B cell (primary cell): Measurements from ENCODE around the gene ADGRB2. TPM values are rescaled to one million over a fixed set of nuclear protein-coding genes. Genes with fewer than 3 reads are reported as not detected.

Source experiments
- ATAC-seq: fragments of 200-7000 bp; cut with Tn5 transposase; one replicate; pipeline ENCODE4 v1.10.0; 2021; ENCODE audit warnings: low read depth, mild to moderate bottlenecking, moderate number of reproducible peaks, moderate library complexity
- CTCF ChIA-PET: fragments of 350-600 bp; sonication (Branson Sonifier 250); formaldehyde crosslinking; loops from one replicate; lab custom pipeline; 2021; ENCODE audit warnings: antibody characterized with exemption, inconsistent platforms; lab: Charles Lee
- POLR2A ChIA-PET: fragments of 350-600 bp; sonication (Branson Sonifier 250); formaldehyde crosslinking; loops from one replicate; lab custom pipeline; 2021; ENCODE audit warnings: antibody characterized with exemption; lab: Charles Lee
- DNase-seq: peaks from one replicate; pipeline ENCODE4 v3.0.0; 2013
- H2AFZ ChIP-seq: 2 replicates; pipeline ENCODE4 v1.6.1; 2012; ENCODE audit warnings: mild to moderate bottlenecking, low read depth, low read length; ENCODE audit not compliant: insufficient read depth, poor library complexity, severe bottlenecking
- H3K27ac ChIP-seq, 2 donors: 1 replicate in 1 of 2; 2 replicates in 1 of 2; pipeline ENCODE4 v1.5.1; 2012 to 2013; ENCODE audit warnings: low read length in 2 of 2, mild to moderate bottlenecking in 2 of 2, moderate library complexity in 1 of 2
- H3K27me3 ChIP-seq, 4 experiments: fragments of 200-600 bp in 1 of 4; sonication (generic) in 1 of 4; replicated peaks in 1 of 4; 1 replicate in 2 of 4; 2 replicates in 2 of 4; pipeline versions ENCODE4 v1.6.1 to v1.7.0; 2013 to 2016; ENCODE audit warnings: low read length in 3 of 4, mild to moderate bottlenecking in 2 of 4, mixed read lengths in 1 of 4, moderate library complexity in 1 of 4; ENCODE audit not compliant: insufficient read depth in 4 of 4, control insufficient read depth in 3 of 4; ENCODE audit errors: control extremely low read depth in 1 of 4
- H3K36me3 ChIP-seq, 2 experiments: replicated peaks in 1 of 2; 1 replicate in 1 of 2; 2 replicates in 1 of 2; pipeline versions ENCODE4 v1.6.1 to v1.7.1; 2013; ENCODE audit warnings: low read length in 1 of 2; ENCODE audit not compliant: insufficient read depth in 2 of 2, control insufficient read depth in 1 of 2; ENCODE audit errors: control extremely low read depth in 1 of 2, extremely low read depth in 1 of 2
- H3K4me1 ChIP-seq, 2 donors: fragments of 200-600 bp in 1 of 2; sonication (generic) in 1 of 2; 1 replicate in 1 of 2; 2 replicates in 1 of 2; pipeline versions ENCODE4 v1.5.1 to v1.6.1; 2013 to 2017; ENCODE audit warnings: low read length in 2 of 2; ENCODE audit not compliant: control insufficient read depth in 2 of 2, insufficient read depth in 2 of 2
- H3K4me2 ChIP-seq: replicated peaks from 2 replicates; pipeline ENCODE3; 2012; ENCODE audit warnings: mild to moderate bottlenecking, low read depth, low read length; ENCODE audit not compliant: poor library complexity, severe bottlenecking
- H3K4me3 ChIP-seq, 5 experiments: fragments of 200-600 bp in 1 of 5; sonication (generic) in 1 of 5; 1 replicate in 3 of 5; 2 replicates in 2 of 5; pipeline versions ENCODE4 v1.5.1 to v1.7.0; 2011 to 2016; ENCODE audit warnings: low read length in 4 of 5, mild to moderate bottlenecking in 4 of 5, low read depth in 2 of 5, control low read depth in 1 of 5, moderate library complexity in 1 of 5; ENCODE audit not compliant: insufficient read depth in 1 of 5; ENCODE audit errors: control extremely low read depth in 1 of 5, extremely low read depth in 1 of 5
- H3K79me2 ChIP-seq: fragments of 200-600 bp; sonication (generic); one replicate; pipeline ENCODE4 v1.6.0; 2016; ENCODE audit warnings: low read length; ENCODE audit not compliant: control insufficient read depth, insufficient read depth
- H3K9ac ChIP-seq: fragments of 200-600 bp; sonication (generic); 2 replicates; pipeline ENCODE4 v1.6.1; 2017; ENCODE audit warnings: mild to moderate bottlenecking, low read length, moderate library complexity
- H3K9me3 ChIP-seq, 3 donors: one replicate each; pipeline versions ENCODE4 v1.6.1 to v1.7.1; 2013; ENCODE audit warnings: low read length in 2 of 3; ENCODE audit not compliant: control insufficient read depth in 2 of 3, insufficient read depth in 1 of 3; ENCODE audit errors: control extremely low read depth in 1 of 3
- H4K20me1 ChIP-seq: 2 replicates; pipeline ENCODE4 v1.6.0; 2012; ENCODE audit warnings: mild to moderate bottlenecking, low read length; ENCODE audit not compliant: insufficient read depth, control insufficient read depth, poor library complexity, severe bottlenecking
- H3K27ac Mint-ChIP-seq: one replicate; pipeline ENCODE4 v1.8.0; 2021; ENCODE audit warnings: mixed read lengths
- H3K27me3 Mint-ChIP-seq: one replicate; pipeline ENCODE4 v1.8.0; 2021; ENCODE audit warnings: mixed read lengths
- H3K4me1 Mint-ChIP-seq: one replicate; pipeline ENCODE4 v1.8.0; 2021; ENCODE audit warnings: mixed read lengths
- H3K4me3 Mint-ChIP-seq: one replicate; pipeline ENCODE4 v1.8.0; 2021; ENCODE audit warnings: mixed read lengths
- H3K9me3 Mint-ChIP-seq: one replicate; pipeline ENCODE4 v1.8.0; 2022; ENCODE audit warnings: mixed read lengths; ENCODE audit not compliant: insufficient read depth
- EZH2 ChIP-seq: IDR thresholded peaks from 2 replicates; pipeline ENCODE4 v1.6.1; 2012; ENCODE audit warnings: borderline replicate concordance, low read depth, mild to moderate bottlenecking, moderate library complexity, low read length; ENCODE audit not compliant: insufficient read depth, poor library complexity, severe bottlenecking
- WGBS: methylation state at CpG from one replicate; pipeline ENCODE4 v1.1.5; 2013; ENCODE audit warnings: missing lambda C conversion rate; ENCODE audit not compliant: insufficient coverage; 5-methylcytosine and 5-hydroxymethylcytosine counted together
- intact Hi-C: fragments of 100-400 bp; cut with micrococcal nuclease; formaldehyde crosslinking; loops from one replicate; pipeline ENCODE4 v1.10.0; 2022
- polyA plus RNA-seq: library from polyadenylated mRNA; depleted of rRNA; stranded (reverse); fragments of >200 nt; gene quantifications from 2 replicates; pipeline ENCODE4 v1.2.3, GENCODE V29; 2012
- total RNA-seq, 2 donors: library from RNA; stranded (reverse); fragments of 120-200 nt in 1 of 2; gene quantifications; 1 replicate in 1 of 2; 2 replicates in 1 of 2; pipeline versions ENCODE4 v1.2.3 to v1.2.4, GENCODE V29; 2013 to 2022
- TF ChIP-seq, protein P1 (sequence below): fragments of 200-600 bp; IDR thresholded peaks from one replicate; pipeline ENCODE4 v1.8.0; 2022; ENCODE audit warnings: antibody characterized with exemption, mild to moderate bottlenecking

Gene ADGRB2
- total and polyA plus RNA-seq, 2 donors (not counting 1 experiment from before 2014, with no cell fraction given), result 1.9 to 2.7 TPM

DNA sequence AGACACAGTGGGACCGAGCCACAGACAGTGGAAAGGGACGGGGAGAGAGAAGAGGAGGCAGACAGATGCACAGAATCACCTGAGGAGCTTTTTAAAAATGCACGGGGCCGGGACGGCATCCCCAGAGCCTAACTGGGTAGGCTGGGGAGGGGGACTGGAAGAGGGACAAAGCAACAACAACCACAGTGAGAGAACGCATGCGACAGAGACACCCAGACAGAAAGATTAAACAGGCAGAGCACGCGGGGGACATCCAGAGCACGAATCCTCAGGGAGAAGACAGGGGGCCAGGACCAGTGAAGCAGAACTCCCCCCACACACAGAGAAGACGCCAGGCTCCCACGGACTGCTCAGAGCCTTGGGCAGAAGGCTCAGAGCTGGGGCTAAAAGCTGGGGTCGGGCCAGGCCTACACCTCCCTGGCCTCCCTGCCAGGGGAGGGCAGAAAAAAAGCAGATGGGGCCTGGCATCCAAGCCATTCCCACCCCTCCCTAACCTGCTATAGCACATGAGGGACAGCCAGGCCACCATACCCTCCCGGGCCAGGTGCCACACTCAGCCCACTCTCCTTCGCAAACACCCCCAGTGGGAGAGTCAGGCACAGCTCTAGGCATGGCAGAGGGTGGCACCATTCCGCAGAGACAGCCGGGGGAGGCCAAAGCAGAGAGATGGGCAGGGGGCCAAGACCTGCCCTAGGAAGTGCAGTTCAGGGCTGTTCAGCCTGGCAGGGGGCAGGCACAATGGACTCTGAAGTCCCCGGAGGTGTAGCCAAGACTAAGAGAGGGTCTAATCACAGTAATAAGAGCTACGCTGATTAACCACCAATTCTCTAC, 30.5 kb downstream of the ADGRB2 start:
- intact Hi-C loops, result no loop called here
- Histone ChIP-seq H3K27ac (no peak overlapping the region), H3K27me3 (no peaks in the 10 kb centered on the region), H3K36me3 (no peaks in the 10 kb centered on the region), H2AFZ (no peak overlapping the region), H3K79me2 (no peaks in the 10 kb centered on the region), H3K4me2 (no peak overlapping the region), H3K9me3 (no peaks in the 10 kb centered on the region), H3K4me3 (no peak overlapping the region), H4K20me1 (no peaks in the 10 kb centered on the region), H3K4me1 (no peaks in the 10 kb centered on the region), H3K9ac (no peak overlapping the region)
- Mint-ChIP-seq H3K9me3 (no peaks in the 10 kb centered on the region), H3K4me3 (no peak overlapping the region), H3K27ac (no peak overlapping the region), H3K4me1 (peaks cover 8% of the 10 kb centered on the region), H3K27me3 (peaks cover 3% of the 10 kb centered on the region)
- TF ChIP-seq EZH2, result no peak
- TF ChIP-seq, protein P1, sequence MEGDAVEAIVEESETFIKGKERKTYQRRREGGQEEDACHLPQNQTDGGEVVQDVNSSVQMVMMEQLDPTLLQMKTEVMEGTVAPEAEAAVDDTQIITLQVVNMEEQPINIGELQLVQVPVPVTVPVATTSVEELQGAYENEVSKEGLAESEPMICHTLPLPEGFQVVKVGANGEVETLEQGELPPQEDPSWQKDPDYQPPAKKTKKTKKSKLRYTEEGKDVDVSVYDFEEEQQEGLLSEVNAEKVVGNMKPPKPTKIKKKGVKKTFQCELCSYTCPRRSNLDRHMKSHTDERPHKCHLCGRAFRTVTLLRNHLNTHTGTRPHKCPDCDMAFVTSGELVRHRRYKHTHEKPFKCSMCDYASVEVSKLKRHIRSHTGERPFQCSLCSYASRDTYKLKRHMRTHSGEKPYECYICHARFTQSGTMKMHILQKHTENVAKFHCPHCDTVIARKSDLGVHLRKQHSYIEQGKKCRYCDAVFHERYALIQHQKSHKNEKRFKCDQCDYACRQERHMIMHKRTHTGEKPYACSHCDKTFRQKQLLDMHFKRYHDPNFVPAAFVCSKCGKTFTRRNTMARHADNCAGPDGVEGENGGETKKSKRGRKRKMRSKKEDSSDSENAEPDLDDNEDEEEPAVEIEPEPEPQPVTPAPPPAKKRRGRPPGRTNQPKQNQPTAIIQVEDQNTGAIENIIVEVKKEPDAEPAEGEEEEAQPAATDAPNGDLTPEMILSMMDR, result no peak
- no peak for ATAC-seq
- no peak for DNase-seq
- WGBS, result 93% methylated on average over 14 of the region's 19 CpGs
- ChIA-PET POLR2A (no interaction called here), CTCF (no interaction called here)

DNA sequence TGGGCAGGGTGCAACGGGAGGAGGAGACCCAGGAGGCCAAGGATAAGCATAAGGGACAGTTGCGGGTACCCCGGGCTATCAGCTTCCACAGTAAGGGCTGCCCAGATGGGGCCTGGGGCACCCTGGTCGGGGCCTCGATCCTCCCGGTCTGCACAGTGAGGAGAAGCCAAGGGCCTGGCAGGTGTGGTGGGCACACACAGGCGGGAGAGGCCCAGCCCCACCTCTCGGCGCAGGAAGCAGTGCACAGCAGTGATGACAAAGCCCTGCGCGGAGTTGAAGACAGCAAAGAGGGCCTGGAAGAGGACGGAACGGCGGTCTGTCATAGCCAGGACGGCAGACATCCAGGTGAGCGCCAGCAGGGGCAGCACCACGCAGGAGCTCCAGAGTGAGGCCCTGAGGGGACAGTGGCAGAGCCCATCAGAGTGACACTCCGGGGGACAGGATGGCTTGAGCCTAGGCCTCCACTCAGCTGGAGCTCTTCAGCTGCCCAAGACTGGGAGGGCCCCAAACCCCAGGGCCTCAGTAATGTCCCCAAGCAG, 31.3 kb downstream of the ADGRB2 start:
- Histone ChIP-seq H3K4me2 (no peak overlapping the region), H2AFZ (no peak overlapping the region), H3K9me3 (no peaks in the 10 kb centered on the region), H3K36me3 (no peaks in the 10 kb centered on the region), H4K20me1 (no peaks in the 10 kb centered on the region), H3K27ac (no peak overlapping the region), H3K79me2 (no peaks in the 10 kb centered on the region), H3K27me3 (no peaks in the 10 kb centered on the region), H3K4me1 (no peaks in the 10 kb centered on the region), H3K9ac (no peak overlapping the region), H3K4me3 (no peak overlapping the region)
- no peak overlapping the region for H3K27ac Mint-ChIP-seq
- 90% methylated on average over 18 of the region's 18 CpGs for WGBS
- no peaks in the 10 kb centered on the region for H3K9me3 Mint-ChIP-seq
- ChIA-PET POLR2A (no interaction called here), CTCF (no interaction called here)
- no peak for ATAC-seq
- no peak for TF ChIP-seq EZH2
- TF ChIP-seq, protein P1, result no peak
- H3K4me1 Mint-ChIP-seq, result peaks cover 7% of the 10 kb centered on the region
- H3K27me3 Mint-ChIP-seq, result peaks cover 3% of the 10 kb centered on the region
- intact Hi-C loops, result no loop called here
- DNase-seq, result no peak
- H3K4me3 Mint-ChIP-seq, result no peak overlapping the region
